ENCODE results near the gene DGKI.

DGKI gene

GRCh38 chr7:137647905-137648565 is 198.7 kb downstream of the DGKI start:
- DNase-seq, result no peak

- DNase-seq, result no peak
These were observed 204.3 kb downstream of the DGKI start for GRCh38 chr7:137642472-137642871.

GRCh38 chr7:137642031-137642430 is 204.7 kb downstream of the DGKI start:
- DNase-seq, result no peak

- no peak for DNase-seq
These were observed 210.4 kb downstream of the DGKI start for GRCh38 chr7:137636376-137636775.

GRCh38 chr7:137635874-137636273 is 210.9 kb downstream of the DGKI start:
- no peak for DNase-seq

- no peak for DNase-seq
These were observed 211.6 kb downstream of the DGKI start for GRCh38 chr7:137635132-137635531.

GRCh38 chr7:137634356-137634755 is 212.4 kb downstream of the DGKI start:
- no peak for DNase-seq

GRCh38 chr7:137633133-137633532 is 213.6 kb downstream of the DGKI start:
- no peak for DNase-seq

- DNase-seq, result no peak
These were observed 218.6 kb downstream of the DGKI start for GRCh38 chr7:137628216-137628615.

GRCh38 chr7:137626469-137627067 is 220.2 kb downstream of the DGKI start:
- DNase-seq, result peak in 1 of 2 experiments; percentile 15

- DNase-seq, result no peak
These were observed 221.6 kb downstream of the DGKI start for GRCh38 chr7:137625197-137625596.

GRCh38 chr7:137619181-137619580 is 227.6 kb downstream of the DGKI start:
- DNase-seq, result no peak

- DNase-seq, result no peak
These were observed 228.0 kb downstream of the DGKI start for GRCh38 chr7:137618748-137619147.

- no peak for DNase-seq
These were observed 233.7 kb downstream of the DGKI start for GRCh38 chr7:137613006-137613525.

GRCh38 chr7:137611606-137612005 is 235.2 kb downstream of the DGKI start:
- no peak for DNase-seq

GRCh38 chr7:137609500-137609899 is 237.3 kb downstream of the DGKI start:
- DNase-seq, result no peak

- DNase-seq, result peak; percentile 10 to 56
These were observed 240.6 kb downstream of the DGKI start for GRCh38 chr7:137606061-137606674.

GRCh38 chr7:137603043-137603442 is 243.7 kb downstream of the DGKI start:
- no peak for DNase-seq

GRCh38 chr7:137601642-137602041 is 245.1 kb downstream of the DGKI start:
- no peak for DNase-seq

- no peak for DNase-seq
These were observed 248.9 kb downstream of the DGKI start for GRCh38 chr7:137597856-137598255.

- DNase-seq, result no peak
These were observed 253.6 kb downstream of the DGKI start for GRCh38 chr7:137593115-137593711.

- DNase-seq, result peak; percentile 13 to 60
These were observed 254.4 kb downstream of the DGKI start for GRCh38 chr7:137592232-137592896.

GRCh38 chr7:137591421-137591837 is 255.3 kb downstream of the DGKI start:
- DNase-seq, result peak in 1 of 2 experiments; percentile 23
